ENCODE measurements around the gene DNAJC5G. TPM values are rescaled to one million over a fixed set of nuclear protein-coding genes. Genes with fewer than 3 reads are reported as not detected.

DNAJC5G gene
- total and polyA plus RNA-seq, 2 of the 13 experiments (the other 11 are each of a cell fraction or from before 2014, with no cell fraction given), result 0.05 TPM; not detected in 1

GRCh38 chr2:27320958-27321543, 45.8 kb downstream of the DNAJC5G start (continued):
- TF ChIP-seq ZNF281 (CRISPR knock-in tag; IDR thresholded peaks at IDR 0.05; ENCODE audit: borderline replicate concordance), result peak; percentile 25; the same call in 1 of the 2 replicates
- TF ChIP-seq ZNF704 (CRISPR knock-in tag; IDR thresholded peaks at IDR 0.05; ENCODE audit: borderline replicate concordance), result no peak
- 0 out of 2 replicates have a peak, but pooled peaks have one; percentile 34 for TF ChIP-seq PITX1 (CRISPR knock-in tag; IDR thresholded peaks at IDR 0.05)
- TF ChIP-seq NFKB2 (CRISPR knock-in tag; IDR thresholded peaks at IDR 0.05; ENCODE audit: borderline replicate concordance), result peak; percentile 53; the same call in 1 of the 2 replicates
- peak; percentile 82; the same call in 1 of the 2 replicates for TF ChIP-seq AKAP8 (CRISPR knock-in tag; IDR thresholded peaks at IDR 0.05)
- TF ChIP-seq TOE1 (CRISPR knock-in tag; IDR thresholded peaks at IDR 0.05), result peak; percentile 86; the same call in 1 of the 2 replicates
- TF ChIP-seq ZNF501 (CRISPR knock-in tag; IDR thresholded peaks at IDR 0.05), result peak; percentile 91; the same call in 1 of the 2 replicates
- 0 out of 2 replicates have a peak, but pooled peaks have one; percentile 13 for TF ChIP-seq SP140L (CRISPR knock-in tag; IDR thresholded peaks at IDR 0.05; ENCODE audit: borderline replicate concordance)
- TF ChIP-seq ZBTB21 (CRISPR knock-in tag; IDR thresholded peaks at IDR 0.05), result peak; percentile 80; the same call in 1 of the 2 replicates
- TF ChIP-seq IRF2 (CRISPR knock-in tag; IDR thresholded peaks at IDR 0.05), result peak; percentile 96
- TF ChIP-seq ZNF468 (CRISPR knock-in tag; IDR thresholded peaks at IDR 0.05), result no peak
- TF ChIP-seq ZBTB43 (CRISPR knock-in tag; conservative IDR thresholded peaks at IDR 0.05), result no peak
- TF ChIP-seq GFI1 (CRISPR knock-in tag; IDR thresholded peaks at IDR 0.05; ENCODE audit: borderline replicate concordance), result peak; percentile 62; the same call in 1 of the 2 replicates
- peak; percentile 21; the same call in 1 of the 2 replicates for TF ChIP-seq ZNF652 (CRISPR knock-in tag; IDR thresholded peaks at IDR 0.05; ENCODE audit: borderline replicate concordance, low read depth)
- TF ChIP-seq SAP130 (CRISPR knock-in tag; IDR thresholded peaks at IDR 0.05; ENCODE audit: low read depth), result peak; percentile 99
- peak; percentile 58 for TF ChIP-seq HMGXB3 (CRISPR knock-in tag; IDR thresholded peaks at IDR 0.05; ENCODE audit: borderline replicate concordance)
- TF ChIP-seq CCAR2 (optimal IDR thresholded peaks at IDR 0.05; ENCODE audit: low read depth, low read length), result no peak
- TF ChIP-seq ZNF260 (CRISPR knock-in tag; IDR thresholded peaks at IDR 0.05; ENCODE audit: borderline replicate concordance, low read depth), result no peak
- TF ChIP-seq U2AF2 (IDR thresholded peaks at IDR 0.05; ENCODE audit: low read depth, low read length), result no peak
- no peak for TF ChIP-seq IRX3 (CRISPR knock-in tag; IDR thresholded peaks at IDR 0.05; ENCODE audit: borderline replicate concordance, low read depth)
